HepG2 (cell line): Measurements from ENCODE around the gene TMC8. TPM values are rescaled to one million over a fixed set of nuclear protein-coding genes. Genes with fewer than 3 reads are reported as not detected.

ENCODE experiments used
- AKAP8 ChIP-seq: sonication (generic); formaldehyde crosslinking; IDR thresholded peaks from 2 replicates; pipeline ENCODE4 v1.5.1; 2020; ENCODE audit warnings: mild to moderate bottlenecking, missing genetic modification reagents
- BRD4 ChIP-seq: sonication (generic); formaldehyde crosslinking; IDR thresholded peaks from 2 replicates; pipeline ENCODE4 v1.4.0; 2020; ENCODE audit warnings: missing genetic modification reagents
- DNMT1 ChIP-seq: sonication (generic); formaldehyde crosslinking; IDR thresholded peaks from 2 replicates; pipeline ENCODE4 v1.5.1; 2020; ENCODE audit warnings: mild to moderate bottlenecking, missing genetic modification reagents
- E2F1 ChIP-seq: sonication (generic); formaldehyde crosslinking; IDR thresholded peaks from 2 replicates; pipeline ENCODE4 v1.5.0; 2020; ENCODE audit warnings: missing genetic modification reagents
- FOXP1 ChIP-seq, 2 experiments: fragments of 450-650 bp in 1 of 2; IDR thresholded peaks; 2 replicates each; pipeline ENCODE4 v1.6.1; 2017 to 2018; ENCODE audit warnings: antibody characterized with exemption in 1 of 2
- GFI1 ChIP-seq: sonication (generic); formaldehyde crosslinking; IDR thresholded peaks from 2 replicates; pipeline ENCODE4 v1.5.0; 2020; ENCODE audit warnings: missing genetic modification reagents, mild to moderate bottlenecking, borderline replicate concordance
- GTF2F1 ChIP-seq: fragments of 150-350 bp; IDR thresholded peaks from 2 replicates; pipeline ENCODE4 v1.6.1; 2014; ENCODE audit warnings: low read length
- HDAC2 ChIP-seq: sonication (generic); formaldehyde crosslinking; IDR thresholded peaks from 2 replicates; pipeline ENCODE4 v1.4.0; 2020; ENCODE audit warnings: missing genetic modification reagents
- HOXA3 ChIP-seq: sonication (generic); formaldehyde crosslinking; IDR thresholded peaks from 2 replicates; pipeline ENCODE4 v1.5.0; 2020; ENCODE audit warnings: missing genetic modification reagents
- HOXA9 ChIP-seq: sonication (generic); formaldehyde crosslinking; IDR thresholded peaks from 2 replicates; pipeline ENCODE4 v1.8.1; 2022; ENCODE audit warnings: missing genetic modification reagents, mild to moderate bottlenecking, moderate library complexity, borderline replicate concordance
- IKZF5 ChIP-seq: IDR thresholded peaks from 2 replicates; pipeline ENCODE4 v1.6.1; 2018; ENCODE audit warnings: missing genetic modification reagents, mild to moderate bottlenecking, missing compliant biosample characterization
- KDM6A ChIP-seq: IDR thresholded peaks from 2 replicates; pipeline ENCODE4 v1.6.1; 2016; ENCODE audit warnings: low read depth
- MEF2D ChIP-seq: sonication (generic); formaldehyde crosslinking; IDR thresholded peaks from 2 replicates; pipeline ENCODE4 v1.5.1; 2020; ENCODE audit warnings: mild to moderate bottlenecking, missing genetic modification reagents
- NFE2 ChIP-seq: sonication (generic); formaldehyde crosslinking; IDR thresholded peaks from 2 replicates; pipeline ENCODE4 v1.4.0; 2020; ENCODE audit warnings: missing genetic modification reagents
- REL ChIP-seq: sonication (generic); formaldehyde crosslinking; conservative IDR thresholded peaks from 2 replicates; pipeline ENCODE4 v1.8.0; 2022; ENCODE audit warnings: mild to moderate bottlenecking, missing genetic modification reagents, moderate library complexity
- TCF12 ChIP-seq, 2 experiments: fragments of 450-650 bp in 1 of 2; sonication (generic) in 1 of 2; formaldehyde crosslinking in 1 of 2; IDR thresholded peaks; 2 replicates each; pipeline versions ENCODE4 v1.6.1 to v1.8.0; 2017 to 2022; ENCODE audit warnings: antibody characterized with exemption in 1 of 2, mild to moderate bottlenecking in 1 of 2, missing genetic modification reagents in 1 of 2, moderate library complexity in 1 of 2
- ZBTB46 ChIP-seq: sonication (generic); formaldehyde crosslinking; IDR thresholded peaks from 2 replicates; pipeline ENCODE4 v1.4.0; 2020; ENCODE audit warnings: mild to moderate bottlenecking, missing genetic modification reagents, borderline replicate concordance
- ZBTB7A ChIP-seq: sonication (generic); formaldehyde crosslinking; IDR thresholded peaks from 2 replicates; pipeline ENCODE4 v1.8.0; 2022; ENCODE audit warnings: mild to moderate bottlenecking, missing genetic modification reagents
- ZNF121 ChIP-seq: sonication (generic); formaldehyde crosslinking; IDR thresholded peaks from 2 replicates; pipeline ENCODE4 v1.5.0; 2020; ENCODE audit warnings: mild to moderate bottlenecking, missing genetic modification reagents
- ZNF207 ChIP-seq: fragments of 450-650 bp; IDR thresholded peaks from 2 replicates; pipeline ENCODE4 v1.6.1; 2016; ENCODE audit warnings: antibody characterized with exemption, borderline replicate concordance
- ZNF362 ChIP-seq: sonication (generic); formaldehyde crosslinking; IDR thresholded peaks from 2 replicates; pipeline ENCODE4 v1.4.0; 2020; ENCODE audit warnings: missing genetic modification reagents, mild to moderate bottlenecking, borderline replicate concordance
- ZNF367 ChIP-seq: sonication (generic); formaldehyde crosslinking; IDR thresholded peaks from 2 replicates; pipeline ENCODE4 v1.4.0; 2020; ENCODE audit warnings: missing genetic modification reagents, borderline replicate concordance
- ZNF382 ChIP-seq: sonication (generic); formaldehyde crosslinking; IDR thresholded peaks from 2 replicates; pipeline ENCODE4 v1.5.0; 2020; ENCODE audit warnings: missing genetic modification reagents, mild to moderate bottlenecking, borderline replicate concordance
- ZNF605 ChIP-seq: sonication (generic); formaldehyde crosslinking; IDR thresholded peaks from 2 replicates; pipeline ENCODE4 v1.8.0; 2022; ENCODE audit warnings: mild to moderate bottlenecking, missing genetic modification reagents
- ZNF614 ChIP-seq: IDR thresholded peaks from 2 replicates; pipeline ENCODE4 v1.6.1; 2018; ENCODE audit warnings: missing biosample characterization, missing genetic modification reagents, inconsistent platforms, borderline replicate concordance
- ZNF724P ChIP-seq: sonication (generic); formaldehyde crosslinking; IDR thresholded peaks from 2 replicates; pipeline ENCODE4 v1.8.0; 2022; ENCODE audit warnings: missing genetic modification reagents, borderline replicate concordance
- ZSCAN25 ChIP-seq: sonication (generic); formaldehyde crosslinking; IDR thresholded peaks from 2 replicates; pipeline ENCODE4 v1.8.0; 2022; ENCODE audit warnings: mild to moderate bottlenecking, missing genetic modification reagents
- polyA plus RNA-seq, 8 experiments: library from polyadenylated mRNA; depleted of rRNA in 3 of 8; stranded (reverse) in 7 of 8; unstranded in 1 of 8; fragments of >200 nt; fragmentation: Illumina TruSeq in 4 of 8; extraction: Trizol in 4 of 8; gene quantifications; 2 replicates each; pipeline versions ENCODE4 v1.2.1 to v1.2.3, GENCODE V29; 2011 to 2016; ENCODE audit warnings: low read depth in 4 of 8, missing spikeins in 1 of 8, mixed read lengths in 1 of 8; ENCODE audit not compliant: insufficient read depth in 1 of 8
- total RNA-seq, 5 experiments: library from RNA; depleted of rRNA; stranded (reverse); fragments of >200 nt; fragmentation: Illumina TruSeq; extraction: Trizol; gene quantifications; 2 replicates each; pipeline ENCODE4 v1.2.3, GENCODE V29; 2016; ENCODE audit warnings: low read depth in 1 of 5

Gene TMC8
- total and polyA plus RNA-seq, 2 of the 13 experiments (the other 11 are each of a cell fraction or from before 2014, with no cell fraction given), result 0.53 to 7.8 TPM

- no peak for TF ChIP-seq TCF12 (IDR thresholded peaks at IDR 0.05)
- TF ChIP-seq TCF12 (CRISPR knock-in tag; IDR thresholded peaks at IDR 0.05), result no peak
- TF ChIP-seq ZNF614 (CRISPR knock-in tag), result no peak
- no peak for TF ChIP-seq MEF2D (CRISPR knock-in tag)
- TF ChIP-seq ZNF207, result no peak
- no peak for TF ChIP-seq HOXA9 (CRISPR knock-in tag)
- no peak for TF ChIP-seq NFE2 (CRISPR knock-in tag)
- TF ChIP-seq HDAC2, result no peak
- TF ChIP-seq ZSCAN25 (CRISPR knock-in tag), result no peak; the same call in 1 of the 2 replicates
- no peak for TF ChIP-seq ZBTB7A (CRISPR knock-in tag)
- peak; percentile 56 for TF ChIP-seq FOXP1 (IDR thresholded peaks at IDR 0.05)
- no peak for TF ChIP-seq FOXP1 (CRISPR knock-in tag; IDR thresholded peaks at IDR 0.05)
- TF ChIP-seq HOXA3 (CRISPR knock-in tag), result no peak; the same call in 1 of the 2 replicates
- no peak for TF ChIP-seq ZNF367
- no peak for TF ChIP-seq GTF2F1
- no peak for TF ChIP-seq E2F1 (CRISPR knock-in tag)
- no peak for TF ChIP-seq BRD4 (CRISPR knock-in tag)
- 0 out of 2 replicates have a peak, but pooled peaks have one; percentile 14 for TF ChIP-seq IKZF5 (CRISPR knock-in tag)
- no peak for TF ChIP-seq ZNF382 (CRISPR knock-in tag)
- TF ChIP-seq AKAP8 (CRISPR knock-in tag), result no peak
- peak; percentile 34; the same call in 1 of the 2 replicates for TF ChIP-seq ZNF362 (CRISPR knock-in tag)
- no peak for TF ChIP-seq GFI1 (CRISPR knock-in tag)
- TF ChIP-seq REL (CRISPR knock-in tag), result no peak
- no peak for TF ChIP-seq ZBTB46 (CRISPR knock-in tag)
- no peak for TF ChIP-seq KDM6A (CRISPR knock-in tag)
- TF ChIP-seq ZNF605, result no peak
- TF ChIP-seq DNMT1, result no peak
- peak; percentile 92 for TF ChIP-seq ZNF121
- TF ChIP-seq ZNF724P (CRISPR knock-in tag), result 0 out of 2 replicates have a peak, but pooled peaks have one; percentile 39
These were observed 5.4 kb downstream of the TMC8 start (continued) for GRCh38 chr17:78135858-78136500.
